OCI-LY1 (cell line): ENCODE data around the gene GALR1.
"Not testable (repeated sequence)": the region's sequence is repeated elsewhere in the genome, so short reads cannot be mapped to it uniquely, and the experiment has no call there.

Experiments
- H2AFZ ChIP-seq: fragments of 200-600 bp; sonication (generic), shearing (Covaris generic); 2 replicates; pipeline ENCODE4 v1.6.0; 2014; ENCODE audit warnings: antibody characterized with exemption, mild to moderate bottlenecking, low read length
- H3F3A ChIP-seq: fragments of 200-600 bp; sonication (generic), shearing (Covaris generic); 2 replicates; pipeline ENCODE4 v1.6.0; 2014; ENCODE audit warnings: mild to moderate bottlenecking, antibody characterized with exemption, low read length, moderate library complexity; ENCODE audit not compliant: insufficient read depth
- H3K27ac ChIP-seq: fragments of 200-600 bp; sonication (generic); 2 replicates; pipeline ENCODE4 v1.5.1; 2014; ENCODE audit warnings: low read length, mixed run types, mild to moderate bottlenecking, low read depth; ENCODE audit not compliant: poor library complexity, severe bottlenecking
- H3K27me3 ChIP-seq: fragments of 200-600 bp; sonication (generic); 2 replicates; pipeline ENCODE4 v1.6.0; 2014; ENCODE audit warnings: antibody characterized with exemption, mild to moderate bottlenecking, low read length, moderate library complexity; ENCODE audit not compliant: insufficient read depth
- H3K36me3 ChIP-seq: fragments of 200-600 bp; sonication (generic); 2 replicates; pipeline ENCODE4 v1.6.1; 2014; ENCODE audit warnings: mild to moderate bottlenecking, antibody characterized with exemption, low read length, moderate library complexity, mixed read lengths; ENCODE audit not compliant: insufficient read depth
- H3K4me1 ChIP-seq: fragments of 200-600 bp; sonication (generic); 2 replicates; pipeline ENCODE4 v1.5.1; 2014; ENCODE audit warnings: mild to moderate bottlenecking, low read length, moderate library complexity; ENCODE audit not compliant: insufficient read depth, severe bottlenecking
- H3K4me2 ChIP-seq: fragments of 200-600 bp; sonication (generic), shearing (Covaris generic); 2 replicates; pipeline ENCODE4 v1.6.1; 2014; ENCODE audit warnings: low read length
- H3K4me3 ChIP-seq: fragments of 200-600 bp; sonication (generic); 2 replicates; pipeline ENCODE4 v1.5.1; 2014; ENCODE audit warnings: low read length, low read depth, mild to moderate bottlenecking, mixed read lengths; ENCODE audit not compliant: poor library complexity, severe bottlenecking
- H3K79me2 ChIP-seq: fragments of 200-600 bp; shearing (Covaris generic); 2 replicates; pipeline ENCODE4 v1.6.1; 2016; ENCODE audit warnings: mixed run types, low read length, mixed read lengths; ENCODE audit not compliant: insufficient read depth
- H3K9ac ChIP-seq: fragments of 200-600 bp; sonication (generic), shearing (Covaris generic); 2 replicates; pipeline ENCODE4 v1.6.1; 2014; ENCODE audit warnings: mild to moderate bottlenecking, low read length, mixed read lengths
- H3K9me2 ChIP-seq: fragments of 200-600 bp; sonication (generic), shearing (Covaris generic); 2 replicates; pipeline ENCODE4 v1.6.1; 2014; ENCODE audit warnings: low read depth, mild to moderate bottlenecking, low read length, mixed read lengths
- H3K9me3 ChIP-seq: fragments of 200-600 bp; shearing (Covaris generic); 2 replicates; pipeline ENCODE4 v1.6.1; 2014; ENCODE audit warnings: low read length, mixed read lengths
- H4K20me1 ChIP-seq: fragments of 200-600 bp; sonication (generic), shearing (Covaris generic); 2 replicates; pipeline ENCODE4 v1.6.0; 2016; ENCODE audit warnings: mild to moderate bottlenecking, low read length; ENCODE audit not compliant: insufficient read depth
- CTCF ChIP-seq: fragments of 200-600 bp; sonication (generic), shearing (Covaris generic); IDR thresholded peaks from 2 replicates; pipeline ENCODE4 v1.5.1; 2017; ENCODE audit warnings: mild to moderate bottlenecking, antibody characterized with exemption, low read length, moderate library complexity, mixed read lengths
- EZH2 ChIP-seq: fragments of 200-600 bp; sonication (generic), shearing (Covaris generic); IDR thresholded peaks from 2 replicates; pipeline ENCODE4 v1.8.0; 2017; ENCODE audit warnings: borderline replicate concordance, mixed run types, mild to moderate bottlenecking, antibody characterized with exemption, low read length, moderate library complexity, mixed read lengths

The GALR1 gene

GRCh38 chr18:77223653-77224052, 26.0 kb upstream of the GALR1 start:
- no peak overlapping the region for H3K9ac ChIP-seq
- H3K4me1 ChIP-seq: no peaks in the 10 kb centered on the region
- no peaks in the 10 kb centered on the region for H3K79me2 ChIP-seq
- no peak overlapping the region for H3K4me3 ChIP-seq
- H3K9me2 ChIP-seq: no peaks in the 10 kb centered on the region
- H3K9me3 ChIP-seq: no peaks in the 10 kb centered on the region
- no peaks in the 10 kb centered on the region for H3K36me3 ChIP-seq
- H4K20me1 ChIP-seq: no peaks in the 10 kb centered on the region
- TF ChIP-seq CTCF (no peak), EZH2 (no peak)
- no peak overlapping the region for H2AFZ ChIP-seq
- no peaks in the 10 kb centered on the region; the same call in 1 of the 2 replicates for H3K27me3 ChIP-seq
- H3K27ac ChIP-seq: no peak overlapping the region
- H3K4me2 ChIP-seq: no peak overlapping the region
- H3F3A ChIP-seq: no peaks in the 10 kb centered on the region

GRCh38 chr18:77230645-77231044, 19.0 kb upstream of the GALR1 start:
- no peak overlapping the region for H3K9ac ChIP-seq
- H4K20me1 ChIP-seq: no peaks in the 10 kb centered on the region
- H3K9me3 ChIP-seq: no peaks in the 10 kb centered on the region
- H3K4me1 ChIP-seq: no peaks in the 10 kb centered on the region
- H3K27ac ChIP-seq: no peak overlapping the region
- no peak overlapping the region for H2AFZ ChIP-seq
- H3K9me2 ChIP-seq: no peaks in the 10 kb centered on the region
- peaks cover 8% of the 10 kb centered on the region; the same call in 1 of the 2 replicates for H3K27me3 ChIP-seq
- no peaks in the 10 kb centered on the region for H3K36me3 ChIP-seq
- H3K79me2 ChIP-seq: no peaks in the 10 kb centered on the region
- no peaks in the 10 kb centered on the region for H3F3A ChIP-seq
- TF ChIP-seq EZH2: no peak
- TF ChIP-seq CTCF: no peak
- H3K4me2 ChIP-seq: no peak overlapping the region
- no peak overlapping the region for H3K4me3 ChIP-seq

GRCh38 chr18:77234504-77235365, 14.9 kb upstream of the GALR1 start:
- Histone ChIP-seq H4K20me1 (no peaks in the 10 kb centered on the region), H2AFZ (no peak overlapping the region), H3K4me2 (no peak overlapping the region), H3K36me3 (no peaks in the 10 kb centered on the region), H3K79me2 (no peaks in the 10 kb centered on the region), H3F3A (no peaks in the 10 kb centered on the region), H3K9ac (no peak overlapping the region), H3K9me3 (no peaks in the 10 kb centered on the region), H3K27ac (no peak overlapping the region), H3K9me2 (no peaks in the 10 kb centered on the region), H3K27me3 (peaks cover 8% of the 10 kb centered on the region; the same call in 1 of the 2 replicates), H3K4me1 (no peaks in the 10 kb centered on the region), H3K4me3 (no peak overlapping the region)
- TF ChIP-seq CTCF (no peak), EZH2 (no peak)

DNA sequence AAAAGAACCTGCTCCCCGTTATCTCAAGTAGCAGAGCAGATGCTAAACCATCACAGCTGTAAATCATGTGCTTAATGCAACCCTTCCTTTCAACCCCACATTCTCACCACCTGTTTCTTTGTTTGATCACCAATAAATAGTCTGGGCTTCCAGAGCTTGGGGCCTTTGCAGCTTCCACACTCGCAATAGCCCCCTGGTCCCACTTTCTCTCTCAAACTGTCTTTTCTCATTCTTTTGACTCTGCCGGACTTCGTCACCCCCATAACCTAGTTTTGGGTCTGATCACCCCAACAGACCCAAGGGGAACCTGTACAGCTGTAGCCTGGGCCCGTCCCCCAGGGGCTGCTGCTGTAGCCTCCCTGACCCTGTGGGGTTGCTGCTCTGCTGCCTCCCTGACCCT, 10.4 kb upstream of the GALR1 start:
- not testable (repeated sequence) for H3K4me1 ChIP-seq, H3K79me2 ChIP-seq, H3K4me3 ChIP-seq, H2AFZ ChIP-seq, H4K20me1 ChIP-seq, H3F3A ChIP-seq, H3K27ac ChIP-seq, H3K9me2 ChIP-seq, H3K27me3 ChIP-seq, H3K36me3 ChIP-seq, H3K9ac ChIP-seq, H3K9me3 ChIP-seq, H3K4me2 ChIP-seq
